Panc1 (cell line): ENCODE measurements around the gene ENDOV. TPM values are rescaled to one million over a fixed set of nuclear protein-coding genes. Genes with fewer than 3 reads are reported as not detected.

Experiments
- ATAC-seq: fragments of 200-7000 bp; cut with Tn5 transposase; 2 replicates; pipeline ENCODE4 v1.9.1; 2020; ENCODE audit warnings: mild to moderate bottlenecking, moderate library complexity
- BruUV-seq: library from RNA; stranded (reverse); fragments of 400-500 nt; replicated peaks from 2 replicates; lab custom pipeline; 2021; lab: Mats Ljungman, UMichigan
- CTCF ChIA-PET: fragments of 300-600 bp; sonication (Branson Sonifier 250); formaldehyde crosslinking; loops from one replicate; lab custom pipeline; 2022; ENCODE audit warnings: antibody characterized with exemption; lab: Charles Lee
- POLR2A ChIA-PET: fragments of 300-600 bp; sonication (Branson Sonifier 250); formaldehyde crosslinking; loops from one replicate; lab custom pipeline; 2022; ENCODE audit warnings: antibody characterized with exemption; lab: Charles Lee
- DNase-seq: peaks from one replicate; pipeline ENCODE4 v3.0.0-alpha.2; 2010; ENCODE audit warnings: low read depth, low spot score
- H3K27ac ChIP-seq: 2 replicates; pipeline ENCODE4 v1.5.1; 2011; ENCODE audit warnings: mild to moderate bottlenecking, low read length, inconsistent platforms
- H3K27me3 ChIP-seq: fragments of 200-500 bp; sonication (Bioruptor generic); 2 replicates; pipeline ENCODE4 v1.6.0; 2014; ENCODE audit warnings: low read length, inconsistent platforms; ENCODE audit not compliant: control insufficient read depth, insufficient read depth
- H3K36me3 ChIP-seq: fragments of 200-500 bp; sonication (Bioruptor generic); 2 replicates; pipeline ENCODE4 v1.5.1; 2014; ENCODE audit warnings: inconsistent platforms, mild to moderate bottlenecking, low read length, moderate library complexity; ENCODE audit not compliant: control insufficient read depth, insufficient read depth
- H3K4me1 ChIP-seq: 2 replicates; pipeline ENCODE4 v1.5.1; 2011; ENCODE audit warnings: inconsistent platforms, mild to moderate bottlenecking, low read length, moderate library complexity; ENCODE audit not compliant: control insufficient read depth, insufficient read depth
- H3K4me3 ChIP-seq, 2 experiments: 2 replicates each; pipeline ENCODE4 v1.5.1; 2011 to 2012; ENCODE audit warnings: low read depth in 2 of 2, low read length in 2 of 2, mild to moderate bottlenecking in 2 of 2, inconsistent platforms in 1 of 2, moderate library complexity in 1 of 2
- H3K9me3 ChIP-seq: fragments of 200-500 bp; sonication (Bioruptor generic); 2 replicates; pipeline ENCODE4 v1.5.1; 2014; ENCODE audit warnings: low read depth, mild to moderate bottlenecking, inconsistent platforms, low read length, moderate library complexity; ENCODE audit not compliant: control insufficient read depth, insufficient read depth
- POLR2AphosphoS5 ChIP-seq: IDR thresholded peaks from 2 replicates; pipeline ENCODE4 v1.6.1; 2012; ENCODE audit warnings: mild to moderate bottlenecking, low read depth, low read length, moderate library complexity
- REST ChIP-seq, 2 experiments: IDR thresholded peaks; 2 replicates each; pipeline ENCODE4 v1.6.1; 2011 to 2012; ENCODE audit warnings: low read depth in 2 of 2, control low read depth in 1 of 2, low read length in 1 of 2, mild to moderate bottlenecking in 1 of 2, moderate library complexity in 1 of 2; ENCODE audit not compliant: insufficient read depth in 1 of 2
- SIN3A ChIP-seq: IDR thresholded peaks from 2 replicates; pipeline ENCODE4 v1.6.1; 2012; ENCODE audit warnings: low read depth, mild to moderate bottlenecking, low read length, moderate library complexity, borderline replicate concordance; ENCODE audit not compliant: insufficient read depth
- TCF7L2 ChIP-seq: IDR thresholded peaks from 2 replicates; pipeline ENCODE4 v1.6.1; 2011; ENCODE audit warnings: mild to moderate bottlenecking, low read depth, low read length, inconsistent platforms
- in situ Hi-C: cut with HindIII; loops from 2 replicates; pipeline ENCODE4 v1.10.0; 2016; ENCODE audit warnings: low sequenced_read_pairs, low pct_unique_long_range_greater_than_20kb
- intact Hi-C: fragments of 100-400 bp; cut with micrococcal nuclease; formaldehyde crosslinking; loops from one replicate; pipeline ENCODE4 v1.10.0; 2022; ENCODE audit not compliant: unreplicated experiment
- total RNA-seq: library from RNA; stranded (reverse); gene quantifications from one replicate; pipeline ENCODE4 v1.2.1, GENCODE V29; 2021; ENCODE audit not compliant: unreplicated experiment
- TF ChIP-seq, protein P1 (sequence below): fragments of 450-650 bp; IDR thresholded peaks from 2 replicates; pipeline ENCODE4 v1.5.1; 2017; ENCODE audit warnings: mild to moderate bottlenecking

The ENDOV gene
- total RNA-seq, 1 experiment from 2014 or later, result 37.1 TPM

DNA sequence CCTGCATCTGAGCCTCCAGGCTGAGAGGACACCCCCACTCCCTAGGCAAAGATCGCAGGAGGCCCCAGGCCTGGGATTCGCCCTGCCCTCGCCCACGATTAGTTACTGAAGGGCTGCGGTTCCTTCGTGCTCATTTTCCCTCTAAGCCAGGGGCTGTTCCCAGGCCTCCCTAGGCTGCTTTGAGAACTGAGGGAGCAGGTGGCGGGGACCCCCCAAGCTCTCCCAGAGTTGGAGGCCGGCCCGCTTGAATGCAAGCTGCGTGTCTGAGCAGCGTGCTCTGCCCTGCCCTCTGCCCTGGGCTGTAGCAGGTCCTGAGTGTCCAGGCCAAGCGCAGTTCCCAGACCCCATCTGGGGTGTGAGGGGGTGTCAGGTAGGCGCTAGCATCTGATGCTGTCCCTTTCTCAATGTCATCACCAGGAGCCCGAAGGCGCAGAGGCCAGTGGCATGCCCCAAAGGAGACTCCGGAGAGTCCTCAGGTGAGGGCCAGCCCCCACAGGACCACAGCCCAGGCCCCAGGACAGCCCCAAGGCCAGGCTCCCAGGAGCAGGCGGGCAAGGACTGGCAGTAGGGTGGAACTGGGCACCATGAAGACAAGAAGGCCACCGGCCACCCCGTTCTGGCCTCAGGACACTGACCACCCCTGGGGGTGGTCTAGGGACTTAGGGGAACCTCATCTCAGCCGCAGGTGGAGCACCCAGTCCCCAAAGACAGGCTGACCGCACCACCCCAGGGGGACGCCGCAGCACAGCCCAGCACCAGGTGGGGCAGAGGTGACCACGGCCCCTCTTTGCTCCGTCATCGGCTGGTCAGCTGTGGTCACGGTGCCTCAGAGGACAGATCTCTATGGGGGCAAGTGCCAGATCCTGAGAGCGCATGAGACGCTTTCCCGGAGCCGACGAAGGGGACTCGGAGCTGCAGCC, 14.6 kb downstream of the ENDOV start:
- H3K4me1 ChIP-seq, result no peaks in the 10 kb centered on the region
- no peak for ATAC-seq
- intact Hi-C loops (loop anchor here (5.0 kb wide), 1 partner anchor 553 kb away; no protein-coding TSS in a partner anchor), in situ Hi-C loops (no loop called here)
- no peak overlapping the region for H3K4me3 ChIP-seq
- TF ChIP-seq REST (IDR thresholded peaks at IDR 0.05; ENCODE audit: insufficient read depth in 1 of 2, low read depth in 2 of 2, low read length in 1 of 2) (no peak), POLR2AphosphoS5 (no peak), SIN3A (no peak), TCF7L2 (no peak)
- TF ChIP-seq, protein P1, sequence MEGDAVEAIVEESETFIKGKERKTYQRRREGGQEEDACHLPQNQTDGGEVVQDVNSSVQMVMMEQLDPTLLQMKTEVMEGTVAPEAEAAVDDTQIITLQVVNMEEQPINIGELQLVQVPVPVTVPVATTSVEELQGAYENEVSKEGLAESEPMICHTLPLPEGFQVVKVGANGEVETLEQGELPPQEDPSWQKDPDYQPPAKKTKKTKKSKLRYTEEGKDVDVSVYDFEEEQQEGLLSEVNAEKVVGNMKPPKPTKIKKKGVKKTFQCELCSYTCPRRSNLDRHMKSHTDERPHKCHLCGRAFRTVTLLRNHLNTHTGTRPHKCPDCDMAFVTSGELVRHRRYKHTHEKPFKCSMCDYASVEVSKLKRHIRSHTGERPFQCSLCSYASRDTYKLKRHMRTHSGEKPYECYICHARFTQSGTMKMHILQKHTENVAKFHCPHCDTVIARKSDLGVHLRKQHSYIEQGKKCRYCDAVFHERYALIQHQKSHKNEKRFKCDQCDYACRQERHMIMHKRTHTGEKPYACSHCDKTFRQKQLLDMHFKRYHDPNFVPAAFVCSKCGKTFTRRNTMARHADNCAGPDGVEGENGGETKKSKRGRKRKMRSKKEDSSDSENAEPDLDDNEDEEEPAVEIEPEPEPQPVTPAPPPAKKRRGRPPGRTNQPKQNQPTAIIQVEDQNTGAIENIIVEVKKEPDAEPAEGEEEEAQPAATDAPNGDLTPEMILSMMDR, result no peak
- H3K27me3 ChIP-seq, result no peaks in the 10 kb centered on the region
- ChIA-PET POLR2A (no interaction called here), CTCF (no interaction called here)
- H3K36me3 ChIP-seq, result no peaks in the 10 kb centered on the region
- DNase-seq, result no peak
- BruUV-seq, result no TSS peak
- no peak overlapping the region for H3K27ac ChIP-seq
- H3K9me3 ChIP-seq, result no peaks in the 10 kb centered on the region

DNA sequence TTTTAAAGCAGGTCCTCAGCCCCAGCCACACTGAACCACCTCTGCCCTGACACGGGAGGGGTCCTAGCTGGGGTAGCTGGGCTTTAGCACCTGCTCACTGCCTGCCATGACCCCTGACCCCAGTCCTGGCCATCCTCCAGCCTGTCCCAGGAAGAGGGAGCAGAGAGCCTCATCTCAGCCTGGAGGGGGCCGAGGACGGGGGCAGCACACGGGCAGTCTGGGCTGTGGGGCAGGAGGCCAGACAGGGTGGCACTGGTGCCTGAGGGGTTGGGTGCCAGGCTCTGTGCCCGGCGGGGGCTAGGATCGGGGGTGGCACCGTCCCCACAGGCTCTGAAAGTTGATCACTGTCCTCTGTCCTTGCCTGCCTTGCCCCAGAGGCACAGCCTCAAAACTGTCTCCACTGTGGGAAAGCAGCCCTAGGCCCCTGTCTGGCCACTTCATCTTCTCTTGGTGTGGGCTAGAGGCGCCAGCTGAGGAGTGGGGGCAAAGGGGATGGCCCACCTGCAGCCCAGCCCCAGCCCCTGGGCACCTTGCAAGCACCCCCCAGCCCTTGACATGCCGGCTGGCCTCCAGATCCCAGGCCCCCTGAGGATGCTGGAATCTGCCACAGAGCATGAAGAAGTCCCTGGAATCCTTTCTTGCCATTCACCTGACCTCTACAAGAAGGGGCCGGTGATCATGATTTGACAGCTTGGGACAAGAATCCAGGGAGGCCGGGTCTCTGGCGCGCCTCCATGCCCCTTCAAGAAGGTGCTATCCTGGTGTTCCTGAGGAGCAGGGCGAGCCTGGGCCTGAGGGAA, 15.7 kb downstream of the ENDOV start:
- no peaks in the 10 kb centered on the region for H3K9me3 ChIP-seq
- in situ Hi-C loops (no loop called here), intact Hi-C loops (no loop called here)
- no peaks in the 10 kb centered on the region for H3K4me1 ChIP-seq
- CTCF ChIA-PET, result no interaction called here
- H3K27ac ChIP-seq, result no peak overlapping the region
- no TSS peak for BruUV-seq
- H3K27me3 ChIP-seq, result no peaks in the 10 kb centered on the region
- TF ChIP-seq, protein P1, result no peak
- TF ChIP-seq REST (IDR thresholded peaks at IDR 0.05; ENCODE audit: insufficient read depth in 1 of 2, low read depth in 2 of 2, low read length in 1 of 2) (no peak), SIN3A (no peak), POLR2AphosphoS5 (no peak)
- no peak for DNase-seq
- no peaks in the 10 kb centered on the region for H3K36me3 ChIP-seq
- POLR2A ChIA-PET, result no interaction called here
- no peak for ATAC-seq
- no peak overlapping the region for H3K4me3 ChIP-seq
